ENCODE data around the gene RBM12. TPM values are rescaled to one million over a fixed set of nuclear protein-coding genes. Genes with fewer than 3 reads are reported as not detected.

Gene RBM12
- total RNA-seq, 4 donors from 2014 or later: 24.9 to 35.0 (median 30.8) TPM

DNA sequence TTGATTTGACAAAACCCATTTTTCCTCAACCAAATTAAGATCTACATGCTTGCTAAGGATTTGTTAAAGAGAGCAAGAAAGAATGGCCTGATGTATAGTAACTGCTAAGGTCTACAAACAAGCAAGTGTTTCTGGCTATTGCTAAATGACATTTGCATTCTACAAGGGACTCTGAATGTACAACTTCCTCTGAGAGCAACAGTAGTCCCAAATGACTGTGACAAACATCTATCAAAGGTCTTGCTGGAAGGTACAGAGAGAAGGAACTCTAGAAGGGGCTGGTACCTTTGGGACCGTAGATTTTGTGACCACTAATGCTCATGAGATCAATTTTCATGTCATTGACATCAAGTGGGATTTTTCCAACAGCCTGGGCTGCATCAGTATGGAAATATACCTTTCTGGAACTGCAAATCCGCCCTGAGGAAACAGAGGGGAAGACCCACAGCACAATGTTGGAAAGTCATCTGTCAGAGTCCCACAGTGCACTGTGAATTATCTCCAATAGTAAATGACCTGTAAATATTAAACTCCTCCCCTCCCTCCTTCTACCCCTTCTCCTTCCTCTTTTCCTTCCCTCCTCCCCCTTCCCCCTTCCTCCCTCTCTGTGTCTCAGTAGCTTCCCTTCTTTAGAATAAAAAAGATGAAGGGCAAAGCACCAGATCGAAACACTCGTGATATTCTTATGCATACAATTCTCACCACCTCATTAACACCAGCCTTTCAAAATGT lies 15.9 kb upstream of the RBM12 start:
- WGBS, 2 donors: 72 to 75% methylated on average over 4 of the region's 4 CpGs
- TF ChIP-seq EP300 (IDR thresholded peaks at IDR 0.05): no peak
- TF ChIP-seq CTCF (IDR thresholded peaks at IDR 0.05): no peak
- TF ChIP-seq POLR2A (IDR thresholded peaks at IDR 0.05): no peak
- H3K4me3 ChIP-seq: no peak overlapping the region
- no peak for DNase-seq (ENCODE audit: low spot score in 2 of 2)
- H3K36me3 ChIP-seq: peaks cover 0 to 89% (median 5%) of the 10 kb centered on the region in 3 donors
- H3K4me1 ChIP-seq: no peaks in the 10 kb centered on the region
- no peak overlapping the region for H3K27ac ChIP-seq
- no peaks in the 10 kb centered on the region for H3K9me3 ChIP-seq
- H3K27me3 ChIP-seq: no peaks in the 10 kb centered on the region

GRCh38 chr20:35674921-35675320 lies 10.2 kb upstream of the RBM12 start:
- Histone ChIP-seq H3K4me1 (no peaks in the 10 kb centered on the region), H3K27me3 (no peaks in the 10 kb centered on the region), H3K27ac (no peak overlapping the region), H3K4me3 (no peak overlapping the region), H3K36me3 (peaks cover 5 to 92% (median 19%) of the 10 kb centered on the region in 3 donors), H3K9me3 (no peaks in the 10 kb centered on the region)
- 93 to 94% methylated on average over 8 of the region's 8 CpGs for WGBS, 2 donors
- TF ChIP-seq CTCF (IDR thresholded peaks at IDR 0.05) (no peak), POLR2A (IDR thresholded peaks at IDR 0.05) (no peak), EP300 (IDR thresholded peaks at IDR 0.05) (no peak)
- no peak for DNase-seq (ENCODE audit: low spot score in 2 of 2)

GRCh38 chr20:35673884-35674283 lies 9.2 kb upstream of the RBM12 start:
- Histone ChIP-seq H3K9me3 (no peaks in the 10 kb centered on the region), H3K4me1 (no peaks in the 10 kb centered on the region), H3K27ac (no peak overlapping the region), H3K27me3 (no peaks in the 10 kb centered on the region), H3K4me3 (no peak overlapping the region), H3K36me3 (peaks cover 5 to 92% (median 22%) of the 10 kb centered on the region in 3 donors)
- no peak for DNase-seq (ENCODE audit: low spot score in 2 of 2)
- 81 to 94% methylated on average over 4 of the region's 4 CpGs for WGBS, 2 donors
- TF ChIP-seq CTCF (IDR thresholded peaks at IDR 0.05): no peak

- Histone ChIP-seq H3K36me3 (peaks cover 0 to 73% (median 26%) of the 10 kb centered on the region in 3 donors), H3K27me3 (no peaks in the 10 kb centered on the region), H3K4me1 (peaks cover 0 to 3% (median 0%) of the 10 kb centered on the region in 4 donors), H3K27ac (no peak overlapping the region), H3K9me3 (no peaks in the 10 kb centered on the region), H3K4me3 (no peak overlapping the region)
- 92 to 94% methylated on average over 1 of the region's 1 CpG for WGBS, 2 donors
- DNase-seq (ENCODE audit: low spot score in 2 of 2): no peak
- TF ChIP-seq POLR2A (IDR thresholded peaks at IDR 0.05) (no peak), EP300 (IDR thresholded peaks at IDR 0.05) (no peak)
Measured at GRCh38 chr20:35669681-35670080, 5.0 kb upstream of the RBM12 start.

GRCh38 chr20:35669221-35669620 lies 4.5 kb upstream of the RBM12 start:
- Histone ChIP-seq H3K27ac (no peak overlapping the region), H3K27me3 (no peaks in the 10 kb centered on the region), H3K4me3 (no peak overlapping the region), H3K36me3 (peaks cover 0 to 68% (median 26%) of the 10 kb centered on the region in 3 donors), H3K9me3 (no peaks in the 10 kb centered on the region), H3K4me1 (peaks cover 0 to 3% (median 0%) of the 10 kb centered on the region in 4 donors)
- WGBS, 2 donors: 94 to 96% methylated on average over 5 of the region's 5 CpGs
- TF ChIP-seq CTCF (IDR thresholded peaks at IDR 0.05): no peak
- no peak for TF ChIP-seq EP300 (IDR thresholded peaks at IDR 0.05)
- no peak for TF ChIP-seq POLR2A (IDR thresholded peaks at IDR 0.05)
- DNase-seq (ENCODE audit: low spot score in 2 of 2): no peak

Measured in tibial nerve (tissue), 4 donors.